Measurements from ENCODE around the gene KCNA10.

- no peak for TF ChIP-seq CTCF (tag by site-specific recombination; IDR thresholded peaks at IDR 0.05)
- TF ChIP-seq ZNF174 (tag by site-specific recombination; IDR thresholded peaks at IDR 0.05) = no peak
Measured at GRCh38 chr1:110508028-110508940, 10.7 kb downstream of the KCNA10 start.
